Transverse colon (tissue), 4 donors: ENCODE measurements around the gene VSIG8.

ENCODE experiments used
- POLR2AphosphoS5 ChIP-seq, 3 donors: sonication (generic); formaldehyde crosslinking; IDR thresholded peaks; one replicate each; pipeline ENCODE4 v1.6.1; 2016; ENCODE audit warnings: antibody characterized with exemption in 3 of 3
- TF ChIP-seq, protein P1 (sequence below), 5 experiments: fragments of 200-600 bp in 3 of 5; fragments of 450-650 bp in 2 of 5; sonication (generic) in 3 of 5; IDR thresholded peaks; 1 replicate in 2 of 5; 2 replicates in 3 of 5; pipeline ENCODE4 v1.5.1; 2016 to 2017; ENCODE audit warnings: antibody characterized with exemption in 5 of 5, inconsistent platforms in 3 of 5, mild to moderate bottlenecking in 2 of 5, moderate library complexity in 1 of 5

- TF ChIP-seq, protein P1, sequence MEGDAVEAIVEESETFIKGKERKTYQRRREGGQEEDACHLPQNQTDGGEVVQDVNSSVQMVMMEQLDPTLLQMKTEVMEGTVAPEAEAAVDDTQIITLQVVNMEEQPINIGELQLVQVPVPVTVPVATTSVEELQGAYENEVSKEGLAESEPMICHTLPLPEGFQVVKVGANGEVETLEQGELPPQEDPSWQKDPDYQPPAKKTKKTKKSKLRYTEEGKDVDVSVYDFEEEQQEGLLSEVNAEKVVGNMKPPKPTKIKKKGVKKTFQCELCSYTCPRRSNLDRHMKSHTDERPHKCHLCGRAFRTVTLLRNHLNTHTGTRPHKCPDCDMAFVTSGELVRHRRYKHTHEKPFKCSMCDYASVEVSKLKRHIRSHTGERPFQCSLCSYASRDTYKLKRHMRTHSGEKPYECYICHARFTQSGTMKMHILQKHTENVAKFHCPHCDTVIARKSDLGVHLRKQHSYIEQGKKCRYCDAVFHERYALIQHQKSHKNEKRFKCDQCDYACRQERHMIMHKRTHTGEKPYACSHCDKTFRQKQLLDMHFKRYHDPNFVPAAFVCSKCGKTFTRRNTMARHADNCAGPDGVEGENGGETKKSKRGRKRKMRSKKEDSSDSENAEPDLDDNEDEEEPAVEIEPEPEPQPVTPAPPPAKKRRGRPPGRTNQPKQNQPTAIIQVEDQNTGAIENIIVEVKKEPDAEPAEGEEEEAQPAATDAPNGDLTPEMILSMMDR (IDR thresholded peaks at IDR 0.05), result no peak
- TF ChIP-seq POLR2AphosphoS5 (IDR thresholded peaks at IDR 0.05), result no peak
These were observed 34.9 kb downstream of the VSIG8 start for GRCh38 chr1:159827549-159827948.
